Hematopoietic multipotent progenitor cell (in vitro differentiated cells): ENCODE results near the gene CLEC4G. TPM values are rescaled to one million over a fixed set of nuclear protein-coding genes. Genes with fewer than 3 reads are reported as not detected.

Experiments used
- DNase-seq, 3 donors: peaks; one replicate each; pipeline ENCODE4 v3.0.0-alpha.2; 2011 to 2015; ENCODE audit warnings: low read depth in 2 of 3, low spot score in 2 of 3
- total RNA-seq: library from RNA; depleted of rRNA; stranded (reverse); fragments of >200 nt; gene quantifications from one replicate; pipeline ENCODE4 v1.2.3, GENCODE V29; 2012

The CLEC4G gene
- total RNA-seq, 1 donor, result under 0.01 TPM

DNA sequence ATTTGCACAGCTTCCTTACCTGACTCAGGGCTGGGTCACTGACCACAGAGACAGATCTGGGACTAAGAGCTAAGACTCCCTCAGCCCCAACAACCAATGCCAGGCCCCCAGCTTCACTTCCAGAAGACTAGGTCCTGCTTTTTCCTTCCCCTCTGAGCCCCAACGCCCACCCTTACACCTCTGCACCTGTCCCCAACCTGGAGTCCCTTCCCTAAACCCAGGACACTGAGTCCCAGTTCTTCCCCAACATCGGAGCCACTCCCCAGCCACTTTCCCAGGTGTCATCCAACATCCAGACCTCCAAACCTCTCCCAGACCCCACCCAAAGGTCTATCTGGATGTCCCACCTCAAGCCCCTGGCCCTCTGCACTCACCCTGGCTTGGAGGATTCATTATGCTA lies 32.9 kb downstream of the CLEC4G start:
- no peak for DNase-seq

DNA sequence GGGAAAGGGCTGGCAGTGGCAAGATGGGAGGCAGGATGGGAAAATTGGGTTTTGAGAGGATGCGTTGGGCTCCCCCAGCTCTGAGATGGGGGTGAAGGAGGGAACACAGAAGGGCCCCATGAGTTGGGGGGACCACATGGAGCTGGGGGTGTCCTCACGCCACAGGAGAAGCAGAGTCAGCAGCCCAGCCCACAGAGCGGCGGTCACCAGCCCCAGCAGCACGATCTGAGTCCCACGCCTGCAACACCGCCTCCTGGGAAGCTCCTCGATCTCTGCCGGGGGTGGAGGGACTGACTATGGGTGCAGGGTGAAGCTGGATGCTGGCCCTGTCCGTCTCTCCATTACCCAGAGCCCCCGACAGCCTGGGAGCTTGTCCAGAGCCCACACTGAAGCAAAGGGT lies 33.3 kb downstream of the CLEC4G start:
- no peak for DNase-seq

- DNase-seq, result no peak
Measured at GRCh38 chr19:7697721-7698287, 34.1 kb downstream of the CLEC4G start.

- DNase-seq, result no peak
Measured at GRCh38 chr19:7694499-7694898, 37.4 kb downstream of the CLEC4G start.

DNA sequence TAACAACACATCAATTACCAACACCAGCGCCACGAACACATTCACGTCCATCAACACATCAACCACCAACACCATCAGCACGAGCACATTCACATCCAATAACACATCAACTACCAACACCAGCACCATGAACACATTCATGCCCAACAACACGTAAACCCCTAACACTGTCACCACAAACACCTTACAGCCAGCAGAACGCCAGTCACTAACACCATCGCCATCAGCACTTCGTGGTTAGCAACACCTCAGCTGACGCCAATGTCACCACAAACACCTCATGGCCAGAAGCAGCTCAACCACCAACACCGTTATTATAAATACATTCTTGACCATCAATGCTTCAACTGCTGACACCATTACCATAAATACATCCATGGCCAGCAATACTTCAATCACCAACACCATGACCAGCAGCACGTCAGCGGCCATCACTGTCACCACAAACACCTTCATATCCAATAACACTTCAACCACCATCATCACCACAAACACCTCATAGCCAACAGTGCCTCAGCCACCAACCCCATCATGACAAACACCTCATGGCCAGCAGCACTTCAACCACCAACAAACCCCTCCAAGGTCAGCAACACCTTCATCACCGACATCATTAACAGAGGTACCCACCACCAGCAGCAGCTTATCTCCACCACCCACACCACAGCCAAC lies 39.4 kb downstream of the CLEC4G start:
- no peak for DNase-seq

DNA sequence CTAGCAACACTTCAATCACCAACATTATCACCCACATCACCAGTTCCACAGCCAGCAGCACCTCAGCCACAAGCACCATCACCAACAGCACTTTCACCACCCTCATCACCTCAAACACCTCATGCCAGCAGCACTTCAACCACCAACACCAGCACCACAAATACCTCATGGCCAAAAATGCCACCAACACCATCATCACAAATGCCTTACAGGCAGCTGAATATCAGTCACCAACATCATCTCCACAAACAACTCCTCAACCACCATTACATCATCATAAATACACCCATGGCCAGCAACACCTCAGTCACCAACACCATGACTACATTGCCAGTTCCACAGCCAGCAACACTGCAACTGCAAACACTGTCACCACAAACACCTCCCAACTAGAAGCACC lies 40.4 kb downstream of the CLEC4G start:
- DNase-seq, result no peak

DNA sequence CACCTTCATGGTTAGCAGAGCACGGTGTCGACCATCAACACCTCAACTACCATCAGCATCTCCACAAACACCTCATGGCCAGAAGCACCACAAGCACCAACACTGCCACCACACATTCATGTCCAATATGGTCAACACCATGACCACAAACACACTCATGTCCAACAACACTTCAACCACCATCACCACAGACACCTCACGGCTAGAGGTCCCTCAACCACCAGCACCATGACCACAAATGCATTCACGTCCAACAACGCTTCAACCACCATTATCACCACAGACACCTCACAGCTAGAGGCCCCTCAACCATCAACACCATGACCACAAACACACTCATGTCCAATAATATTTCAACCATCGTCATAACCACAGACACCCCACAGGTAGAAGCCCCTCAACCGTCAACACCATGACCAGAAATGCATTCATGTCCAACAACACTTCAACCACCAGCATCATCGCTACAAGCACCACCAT lies 41.1 kb downstream of the CLEC4G start:
- no peak for DNase-seq

GRCh38 chr19:7689165-7689564 lies 42.7 kb downstream of the CLEC4G start:
- DNase-seq, result no peak

- DNase-seq, result no peak
Measured at GRCh38 chr19:7687177-7687576, 44.7 kb downstream of the CLEC4G start.

DNA sequence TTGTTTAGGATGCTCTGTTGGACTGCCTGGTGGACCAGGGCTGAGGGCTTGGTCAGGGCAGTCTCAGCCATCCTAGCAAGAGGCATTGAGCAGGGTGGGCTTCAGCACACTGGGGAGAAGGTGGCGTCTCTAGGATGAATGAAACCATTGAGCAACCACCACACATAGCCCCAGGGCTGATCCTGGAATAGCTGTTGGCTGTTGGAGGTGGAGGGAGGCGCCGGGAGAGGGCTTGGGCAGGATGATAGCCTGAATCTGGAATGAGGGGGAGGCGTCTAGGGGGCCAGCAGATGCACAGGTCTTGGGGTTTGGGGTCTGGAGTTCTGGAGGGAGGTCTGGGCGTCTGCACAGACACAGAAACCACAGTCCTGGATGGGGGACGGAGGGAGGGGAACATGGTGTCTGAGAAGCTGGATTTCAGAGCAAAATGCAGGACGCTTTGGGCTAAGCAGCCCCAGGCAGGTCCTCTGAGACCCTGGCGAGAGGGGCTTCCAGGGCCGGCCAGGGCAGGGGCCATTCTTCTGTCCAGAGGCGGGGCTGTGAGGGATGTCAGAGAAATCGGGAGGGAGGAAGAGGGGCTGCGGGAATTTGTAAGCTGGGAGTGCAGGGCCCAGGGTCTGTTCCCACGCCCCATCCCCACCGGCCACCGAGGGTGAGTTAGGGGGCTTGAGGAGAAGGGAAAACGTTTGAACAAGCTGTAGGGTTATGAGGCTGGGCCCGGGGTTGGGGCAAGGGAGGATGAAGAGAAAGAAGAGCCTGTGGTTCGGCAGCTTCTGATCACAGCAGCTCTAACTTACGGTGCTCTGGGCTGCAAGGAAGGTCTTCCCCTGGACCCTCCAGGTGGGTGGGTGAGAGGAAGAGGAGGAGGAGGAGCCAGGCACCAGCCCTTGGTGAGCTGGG lies 46.1 kb downstream of the CLEC4G start:
- DNase-seq, result no peak

- no peak for DNase-seq
Measured at GRCh38 chr19:7682175-7682855, 49.6 kb downstream of the CLEC4G start.

- peak; percentile 62 to 95 (median 93) for DNase-seq
Measured at GRCh38 chr19:7681340-7682174, 50.4 kb downstream of the CLEC4G start.

- DNase-seq, result peak; percentile 85 to 89 (median 85)
Measured at GRCh38 chr19:7680606-7681339, 51.1 kb downstream of the CLEC4G start, which contains the start of gene TRAPPC5. TSS of gene TRAPPC5 (plus strand) at chr19:7680833. CDS start at chr19:7682254, 1,421 bp downstream.

DNA sequence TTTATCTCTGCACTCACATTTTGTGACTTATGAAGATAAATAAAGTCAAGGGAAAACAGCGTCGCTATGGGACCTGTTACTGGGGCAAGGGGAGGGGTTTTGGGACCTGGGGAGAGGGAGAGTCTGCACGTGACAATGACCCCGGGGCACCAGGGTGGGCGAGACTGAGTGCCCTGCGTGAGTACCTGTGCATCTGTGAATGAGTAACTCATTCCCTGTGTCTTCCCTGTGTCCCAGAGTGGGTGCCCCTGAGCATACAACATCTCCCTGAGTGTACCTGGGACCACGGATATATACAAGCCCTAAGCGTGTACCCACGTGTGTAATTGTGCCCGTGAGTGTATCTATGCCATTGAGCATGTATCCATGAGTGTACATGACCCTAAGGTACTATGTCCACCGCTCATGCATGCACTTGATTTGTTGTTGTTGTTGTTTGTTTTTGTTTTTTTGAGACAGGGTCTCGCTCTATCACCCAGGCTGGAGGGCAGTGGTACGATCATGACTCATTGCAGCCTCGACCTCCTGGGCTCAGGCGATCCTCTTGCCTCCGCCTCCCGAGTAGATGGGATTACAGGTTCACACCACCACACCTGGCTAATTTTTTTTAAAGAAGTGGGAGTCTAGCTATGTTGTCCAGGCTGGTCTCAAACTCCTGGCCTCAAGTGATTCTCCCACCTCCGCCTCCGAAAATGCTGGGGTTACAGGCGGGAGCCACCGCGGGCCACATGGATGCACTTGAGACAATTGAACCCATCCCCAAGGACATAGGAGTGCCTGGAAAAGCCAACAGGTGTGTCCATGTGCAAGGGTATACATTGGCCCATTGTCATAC lies 51.9 kb downstream of the CLEC4G start:
- no peak for DNase-seq

DNA sequence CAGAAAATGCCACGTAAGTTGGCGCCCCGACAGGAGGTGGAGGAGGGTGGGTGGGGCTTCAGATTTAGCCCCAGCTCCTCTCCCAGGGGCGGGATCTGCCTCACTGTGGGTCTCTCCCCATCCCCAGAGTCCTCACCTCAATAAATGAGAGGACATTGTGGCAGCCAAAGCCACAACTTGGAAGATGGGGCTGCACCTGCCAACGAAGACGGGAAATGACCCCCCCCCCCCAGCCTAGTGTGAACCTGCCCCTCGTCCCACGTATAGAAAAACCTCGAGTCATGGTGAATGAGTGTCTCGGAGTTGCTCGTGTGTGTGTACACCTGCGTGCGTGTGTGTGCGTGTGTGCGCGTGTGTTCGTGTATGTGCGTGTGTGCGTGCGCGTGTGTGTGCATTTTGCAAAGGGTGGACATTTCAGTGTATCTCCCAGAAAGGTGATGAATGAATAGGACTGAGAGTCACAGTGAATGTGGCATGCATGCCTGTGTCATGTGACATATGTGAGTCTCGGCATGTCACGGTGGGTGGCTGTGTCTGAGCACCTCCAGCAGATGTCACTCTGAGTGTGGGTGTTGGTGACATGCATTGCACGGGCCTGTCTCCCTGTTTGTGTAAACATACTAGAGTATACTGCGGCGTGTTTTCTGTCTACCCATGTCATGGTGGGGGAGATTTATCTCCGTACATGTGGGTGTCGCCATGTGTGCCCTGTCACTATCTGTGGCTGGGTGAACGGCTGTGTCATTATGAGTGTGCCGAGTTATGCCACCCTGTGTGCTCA lies 52.7 kb downstream of the CLEC4G start:
- peak; percentile 41 to 76 (median 74) for DNase-seq
